ENCODE data around the gene SLC35E2B. TPM values are rescaled to one million over a fixed set of nuclear protein-coding genes. Genes with fewer than 3 reads are reported as not detected.

Gene SLC35E2B
- total RNA-seq, 2 donors from 2014 or later, result 40.3 to 67.1 TPM

DNA sequence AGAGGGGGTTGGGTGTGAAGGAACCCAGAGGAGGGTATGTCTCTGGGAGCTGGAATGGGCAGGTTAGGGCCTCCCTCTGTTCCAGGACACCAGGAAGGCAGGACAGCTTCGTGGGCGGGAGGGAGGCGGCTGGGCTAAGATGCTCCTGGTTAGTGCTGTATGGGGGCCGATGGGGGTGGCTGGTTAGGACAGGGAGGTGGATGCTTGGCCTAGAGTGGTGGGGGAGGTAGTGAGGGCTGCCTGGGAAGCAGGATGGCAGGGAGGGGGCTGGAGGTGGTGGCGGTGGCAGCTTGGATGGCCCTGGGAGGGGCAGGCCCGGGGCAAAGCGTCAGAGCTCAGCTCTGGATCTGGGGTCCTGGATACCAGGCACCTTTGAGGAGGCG, 66.8 kb downstream of the SLC35E2B start:
- Histone ChIP-seq H3K27me3 (replicated peaks; ENCODE audit: insufficient read depth) (no peaks in the 10 kb centered on the region), H3K4me1 (replicated peaks) (no peaks in the 10 kb centered on the region), H3K9me3 (no peaks in the 10 kb centered on the region), H3K27ac (no peak overlapping the region), H3K4me3 (no peak overlapping the region), H3K36me3 (no peaks in the 10 kb centered on the region)
- TF ChIP-seq POLR2A (IDR thresholded peaks at IDR 0.05) (no peak), POLR2AphosphoS5 (IDR thresholded peaks at IDR 0.05) (no peak)
- TF ChIP-seq, protein P1, sequence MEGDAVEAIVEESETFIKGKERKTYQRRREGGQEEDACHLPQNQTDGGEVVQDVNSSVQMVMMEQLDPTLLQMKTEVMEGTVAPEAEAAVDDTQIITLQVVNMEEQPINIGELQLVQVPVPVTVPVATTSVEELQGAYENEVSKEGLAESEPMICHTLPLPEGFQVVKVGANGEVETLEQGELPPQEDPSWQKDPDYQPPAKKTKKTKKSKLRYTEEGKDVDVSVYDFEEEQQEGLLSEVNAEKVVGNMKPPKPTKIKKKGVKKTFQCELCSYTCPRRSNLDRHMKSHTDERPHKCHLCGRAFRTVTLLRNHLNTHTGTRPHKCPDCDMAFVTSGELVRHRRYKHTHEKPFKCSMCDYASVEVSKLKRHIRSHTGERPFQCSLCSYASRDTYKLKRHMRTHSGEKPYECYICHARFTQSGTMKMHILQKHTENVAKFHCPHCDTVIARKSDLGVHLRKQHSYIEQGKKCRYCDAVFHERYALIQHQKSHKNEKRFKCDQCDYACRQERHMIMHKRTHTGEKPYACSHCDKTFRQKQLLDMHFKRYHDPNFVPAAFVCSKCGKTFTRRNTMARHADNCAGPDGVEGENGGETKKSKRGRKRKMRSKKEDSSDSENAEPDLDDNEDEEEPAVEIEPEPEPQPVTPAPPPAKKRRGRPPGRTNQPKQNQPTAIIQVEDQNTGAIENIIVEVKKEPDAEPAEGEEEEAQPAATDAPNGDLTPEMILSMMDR (IDR thresholded peaks at IDR 0.05), result no peak
- DNase-seq (ENCODE audit: low spot score), result no peak
- 94% methylated on average over 8 of the region's 8 CpGs for WGBS
- intact Hi-C loops (cut with DNase I), result loop anchor here (10.0 kb wide), 1 partner anchor 49 kb away; no protein-coding TSS in a partner anchor

DNA sequence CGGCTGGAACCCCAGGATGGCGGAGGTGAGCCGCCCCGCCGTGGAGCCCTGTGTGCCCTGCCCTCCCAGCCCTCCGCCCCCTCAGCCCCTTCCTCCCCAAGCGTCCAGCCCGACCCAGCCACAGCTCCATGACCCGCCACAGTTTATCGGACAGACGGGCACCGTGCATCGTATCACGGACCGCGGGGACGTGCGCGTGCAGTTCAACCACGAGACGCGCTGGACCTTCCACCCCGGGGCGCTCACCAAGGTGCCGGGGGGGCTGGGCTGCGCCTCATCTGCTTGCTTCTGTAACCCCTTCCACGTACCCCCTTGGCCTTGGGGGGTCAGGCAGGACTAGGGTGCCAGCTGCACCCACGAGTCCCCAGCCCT, 67.2 kb downstream of the SLC35E2B start:
- Histone ChIP-seq H3K27me3 (replicated peaks; ENCODE audit: insufficient read depth) (no peaks in the 10 kb centered on the region), H3K4me3 (no peak overlapping the region), H3K27ac (no peak overlapping the region), H3K4me1 (replicated peaks) (no peaks in the 10 kb centered on the region), H3K36me3 (no peaks in the 10 kb centered on the region), H3K9me3 (no peaks in the 10 kb centered on the region)
- no peak for DNase-seq (ENCODE audit: low spot score)
- TF ChIP-seq POLR2A (IDR thresholded peaks at IDR 0.05) (no peak), POLR2AphosphoS5 (IDR thresholded peaks at IDR 0.05) (no peak)
- TF ChIP-seq, protein P1 (IDR thresholded peaks at IDR 0.05), result no peak
- intact Hi-C loops (cut with DNase I), result loop anchor here (10.0 kb wide), 1 partner anchor 49 kb away; no protein-coding TSS in a partner anchor
- WGBS, result 93% methylated on average over 28 of the region's 28 CpGs

DNA sequence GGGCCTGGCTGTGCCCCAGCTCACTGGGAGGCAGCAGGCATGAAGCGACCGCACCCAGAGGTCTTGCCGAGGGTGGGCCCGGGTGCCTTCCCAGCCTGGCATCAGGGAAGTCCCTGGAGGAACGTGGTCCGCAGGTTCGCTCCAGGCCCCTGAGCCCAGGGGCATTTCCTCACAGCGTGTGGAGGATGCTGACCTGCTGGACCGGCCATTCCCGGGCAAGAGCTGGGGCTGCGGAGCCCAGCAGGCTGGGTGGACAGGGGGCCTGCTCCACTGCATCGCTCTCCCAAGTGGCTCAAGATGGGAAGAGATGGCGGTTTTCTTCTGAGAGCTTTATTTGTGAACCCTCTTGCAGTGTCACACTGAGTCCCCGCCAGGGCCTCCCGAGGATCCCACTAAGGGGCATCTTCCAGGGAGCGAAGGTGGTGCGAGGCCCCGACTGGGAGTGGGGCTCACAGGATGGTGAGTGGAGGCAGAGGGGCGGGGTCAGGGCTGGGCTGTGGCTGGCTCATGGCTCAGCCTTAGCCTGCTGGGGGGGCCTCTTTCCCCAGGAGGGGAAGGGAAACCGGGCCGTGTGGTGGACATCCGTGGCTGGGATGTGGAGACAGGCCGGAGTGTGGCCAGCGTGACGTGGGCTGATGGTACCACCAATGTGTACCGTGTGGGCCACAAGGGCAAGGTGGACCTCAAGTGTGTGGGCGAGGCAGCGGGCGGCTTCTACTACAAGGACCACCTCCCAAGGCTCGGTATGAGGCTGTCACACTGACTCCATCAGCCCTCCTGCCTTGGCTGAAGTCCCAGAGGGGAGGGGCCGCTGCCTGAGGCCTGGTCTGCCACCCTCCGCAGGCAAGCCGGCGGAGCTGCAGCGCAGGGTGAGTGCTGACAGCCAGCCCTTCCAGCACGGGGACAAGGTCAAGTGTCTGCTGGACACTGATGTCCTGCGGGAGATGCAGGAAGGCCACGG, 67.9 kb downstream of the SLC35E2B start:
- no peaks in the 10 kb centered on the region for H3K4me1 ChIP-seq (replicated peaks)
- 81% methylated on average over 35 of the region's 38 CpGs for WGBS
- H3K9me3 ChIP-seq, result no peaks in the 10 kb centered on the region
- H3K27ac ChIP-seq, result no peak overlapping the region
- intact Hi-C loops (cut with DNase I), result loop anchor here (10.0 kb wide), 1 partner anchor 50 kb away; no protein-coding TSS in a partner anchor
- H3K36me3 ChIP-seq, result no peaks in the 10 kb centered on the region
- DNase-seq (ENCODE audit: low spot score), result no peak
- TF ChIP-seq POLR2AphosphoS5 (IDR thresholded peaks at IDR 0.05) (no peak), POLR2A (IDR thresholded peaks at IDR 0.05) (no peak)
- TF ChIP-seq, protein P1 (IDR thresholded peaks at IDR 0.05), result no peak
- no peaks in the 10 kb centered on the region for H3K27me3 ChIP-seq (replicated peaks; ENCODE audit: insufficient read depth)
- H3K4me3 ChIP-seq, result no peak overlapping the region

DNA sequence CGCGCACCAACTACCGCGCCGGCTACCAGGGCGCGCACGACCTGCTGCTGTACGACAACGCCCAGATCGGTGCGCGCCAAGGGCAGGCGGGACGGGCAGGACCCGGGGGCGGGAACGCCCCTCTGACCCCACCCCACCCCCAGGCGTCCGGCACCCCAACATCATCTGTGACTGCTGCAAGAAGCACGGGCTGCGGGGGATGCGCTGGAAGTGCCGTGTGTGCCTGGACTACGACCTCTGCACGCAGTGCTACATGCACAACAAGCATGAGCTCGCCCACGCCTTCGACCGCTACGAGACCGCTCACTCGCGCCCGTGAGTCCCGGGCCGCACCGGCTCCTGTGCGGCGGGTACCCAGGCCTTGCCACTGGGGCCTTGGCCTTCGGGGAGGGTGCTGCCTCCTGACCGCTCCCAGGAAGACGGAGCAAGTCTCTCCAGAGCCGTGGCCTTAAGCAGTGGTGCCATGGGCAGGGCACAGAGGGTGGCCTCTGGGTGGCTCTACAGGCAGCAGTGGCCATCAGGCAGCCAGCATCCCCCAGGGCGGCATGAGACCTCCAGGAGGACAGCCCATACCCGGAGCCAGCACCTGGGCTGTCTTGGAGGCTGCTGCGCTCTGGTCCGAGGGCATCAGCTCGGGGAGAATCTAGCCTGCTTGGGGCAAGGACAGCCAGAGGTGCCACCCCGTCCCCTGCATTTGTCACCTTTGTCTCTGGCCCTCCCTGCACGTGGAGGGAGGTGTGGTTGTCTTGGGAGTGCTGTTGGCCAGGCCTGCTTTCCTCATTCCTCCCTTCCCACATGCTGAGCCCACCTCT, 68.8 kb downstream of the SLC35E2B start:
- H3K9me3 ChIP-seq, result no peaks in the 10 kb centered on the region
- no peak overlapping the region for H3K4me3 ChIP-seq
- no peaks in the 10 kb centered on the region for H3K4me1 ChIP-seq (replicated peaks)
- WGBS, result 92% methylated on average over 39 of the region's 51 CpGs
- intact Hi-C loops (cut with DNase I), result loop anchor here (10.0 kb wide), 1 partner anchor 51 kb away; no protein-coding TSS in a partner anchor
- no peak overlapping the region for H3K27ac ChIP-seq
- DNase-seq (ENCODE audit: low spot score), result no peak
- no peaks in the 10 kb centered on the region for H3K36me3 ChIP-seq
- no peak for TF ChIP-seq POLR2AphosphoS5 (IDR thresholded peaks at IDR 0.05)
- TF ChIP-seq, protein P1 (IDR thresholded peaks at IDR 0.05), result no peak
- no peak for TF ChIP-seq POLR2A (IDR thresholded peaks at IDR 0.05)
- H3K27me3 ChIP-seq (replicated peaks; ENCODE audit: insufficient read depth), result no peaks in the 10 kb centered on the region
